ENCODE results near the gene KRT83.

Gene KRT83

DNA sequence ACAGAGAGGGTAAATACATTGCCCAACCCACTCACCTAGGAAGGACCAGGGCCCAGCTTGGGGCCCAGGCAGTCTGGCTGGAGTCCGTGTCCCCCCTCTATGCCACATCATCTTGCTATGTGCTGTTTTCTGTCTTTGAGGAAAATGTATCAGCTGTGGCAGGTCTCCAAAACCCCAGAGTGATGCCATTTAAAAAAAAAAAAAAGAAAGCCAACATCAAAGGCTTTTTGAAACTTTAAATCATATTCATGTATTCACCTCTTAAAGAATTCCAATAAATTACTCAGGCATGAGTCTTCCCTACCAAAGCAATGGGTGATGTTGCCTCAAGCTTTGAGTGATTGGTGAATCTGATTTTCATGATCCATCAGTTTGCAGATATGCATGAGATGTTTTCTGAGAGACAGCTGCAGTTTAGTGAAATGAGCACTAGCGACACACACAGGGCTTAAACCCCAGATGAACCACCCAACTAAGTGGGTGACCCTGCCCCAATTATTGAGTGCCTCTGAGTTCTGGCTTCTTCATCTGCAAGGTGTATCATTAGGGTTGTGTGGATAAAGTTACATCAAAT, 35.9 kb downstream of the KRT83 start:
- FAIRE-seq = no peak

- FAIRE-seq = no peak
Measured at GRCh38 chr12:52284562-52285171, 36.5 kb downstream of the KRT83 start.

GRCh38 chr12:52280796-52281560, 40.2 kb downstream of the KRT83 start:
- no peak for FAIRE-seq

- FAIRE-seq = no peak
Measured at GRCh38 chr12:52280319-52280795, 40.8 kb downstream of the KRT83 start.

GRCh38 chr12:52279422-52280318, 41.5 kb downstream of the KRT83 start:
- no peak for FAIRE-seq

GRCh38 chr12:52278575-52279421, 42.4 kb downstream of the KRT83 start:
- FAIRE-seq = no peak

DNA sequence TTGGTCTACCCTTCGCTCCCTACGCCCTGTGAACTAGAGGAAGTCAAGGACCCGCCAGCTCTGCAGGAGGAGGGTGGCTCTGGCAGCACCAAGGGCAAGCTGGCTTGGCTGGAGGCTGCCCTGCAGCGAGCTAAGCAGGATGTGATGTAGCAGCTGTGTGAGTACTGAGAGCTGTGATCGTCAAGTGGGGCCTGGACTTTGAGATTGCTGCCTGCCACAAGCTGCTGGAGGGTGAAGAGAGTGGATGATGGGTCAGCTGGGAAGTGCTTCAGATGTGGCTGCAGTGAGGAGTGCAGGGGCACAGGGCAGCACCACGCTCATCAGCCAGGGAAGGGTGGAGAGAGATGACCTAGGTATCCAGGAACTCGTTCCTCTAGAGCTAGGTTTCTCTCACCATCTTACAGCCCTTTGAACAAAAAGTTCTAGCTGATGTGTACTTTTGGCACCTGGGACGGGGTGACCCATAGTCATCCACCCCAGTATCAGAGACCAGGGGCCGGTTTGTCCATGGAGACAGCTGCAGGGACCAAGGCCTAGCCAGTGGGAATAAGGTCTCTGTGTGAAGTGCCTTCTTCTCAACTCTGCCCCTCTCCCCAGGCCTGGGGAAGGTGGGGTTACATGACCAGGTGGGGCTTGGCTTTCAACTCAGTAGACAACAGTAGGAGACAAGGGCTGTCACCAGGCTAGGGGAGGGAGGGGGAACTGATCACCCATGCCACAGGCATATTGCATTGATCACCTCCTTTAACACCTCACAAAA, 43.5 kb downstream of the KRT83 start:
- FAIRE-seq = no peak

DNA sequence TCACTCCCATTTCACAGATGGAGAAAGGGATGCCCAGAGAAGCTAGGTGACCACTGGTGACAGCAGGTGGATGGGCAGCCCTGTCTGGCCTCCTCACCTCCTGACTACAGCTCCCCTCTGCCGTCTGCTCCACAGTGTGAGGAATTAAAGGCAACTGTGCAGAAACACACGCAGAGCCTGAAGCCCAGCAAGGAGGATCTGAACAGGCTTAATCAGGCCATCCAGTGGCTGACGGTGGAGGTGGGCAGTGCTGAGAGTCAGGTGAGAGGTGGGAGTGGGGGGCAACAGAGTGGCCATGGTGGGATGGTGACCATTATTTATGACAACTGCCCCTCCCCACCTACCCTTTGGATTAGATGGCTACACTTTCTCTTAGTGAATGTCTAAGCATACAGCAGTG, 45.5 kb downstream of the KRT83 start:
- no peak for FAIRE-seq

GRCh38 chr12:52274521-52275120, 46.6 kb downstream of the KRT83 start, which contains the start of gene KRT86:
KRT86 (plus strand) TSS chr12:52274645; CDS start chr12:52301917, 27,272 bp downstream.
- FAIRE-seq = no peak

DNA sequence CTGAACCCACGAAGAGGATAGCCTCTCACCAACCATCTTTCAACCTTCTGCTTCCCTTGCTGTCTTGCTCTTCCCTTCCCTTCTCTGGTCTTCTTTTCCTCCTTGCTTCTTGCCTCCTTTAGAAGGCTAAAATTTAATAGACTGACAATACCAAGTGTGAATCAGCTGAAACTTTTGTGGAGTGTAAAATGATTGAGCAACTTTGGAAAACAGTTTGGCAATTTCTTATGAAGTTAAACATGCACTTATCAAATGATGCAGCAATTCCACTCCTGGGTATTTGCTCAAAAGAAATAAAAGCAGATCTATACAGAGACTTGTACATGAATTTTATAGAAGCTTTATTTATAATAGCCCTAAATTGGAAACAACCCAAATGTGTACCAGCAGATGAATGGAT, 50.0 kb downstream of the KRT83 start:
- FAIRE-seq = no peak

- no peak for FAIRE-seq
Measured at GRCh38 chr12:52270541-52271070, 50.6 kb downstream of the KRT83 start.

GRCh38 chr12:52268212-52268611, 53.0 kb downstream of the KRT83 start:
- no peak for FAIRE-seq

DNA sequence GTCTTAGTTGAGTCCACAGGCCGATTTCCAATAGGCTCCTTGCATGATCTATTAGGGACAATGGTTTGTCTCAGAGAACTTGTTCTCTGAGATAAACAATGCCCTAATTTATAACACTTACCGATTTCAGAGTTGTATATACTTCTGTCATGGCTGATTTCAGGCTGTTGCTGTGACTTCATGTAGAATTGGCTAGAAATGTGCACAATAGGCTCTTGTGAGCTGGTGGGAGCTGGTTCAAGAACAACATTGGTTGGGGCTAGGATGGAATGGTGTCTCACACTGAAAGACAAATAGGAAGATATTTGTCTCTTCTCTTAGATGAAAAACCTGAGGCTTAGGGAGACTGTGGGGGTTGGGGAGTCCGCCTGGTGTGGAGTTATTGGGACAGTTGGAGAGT, 53.5 kb downstream of the KRT83 start:
- no peak for FAIRE-seq

GRCh38 chr12:52267266-52267665, 53.9 kb downstream of the KRT83 start:
- FAIRE-seq = no peak

DNA sequence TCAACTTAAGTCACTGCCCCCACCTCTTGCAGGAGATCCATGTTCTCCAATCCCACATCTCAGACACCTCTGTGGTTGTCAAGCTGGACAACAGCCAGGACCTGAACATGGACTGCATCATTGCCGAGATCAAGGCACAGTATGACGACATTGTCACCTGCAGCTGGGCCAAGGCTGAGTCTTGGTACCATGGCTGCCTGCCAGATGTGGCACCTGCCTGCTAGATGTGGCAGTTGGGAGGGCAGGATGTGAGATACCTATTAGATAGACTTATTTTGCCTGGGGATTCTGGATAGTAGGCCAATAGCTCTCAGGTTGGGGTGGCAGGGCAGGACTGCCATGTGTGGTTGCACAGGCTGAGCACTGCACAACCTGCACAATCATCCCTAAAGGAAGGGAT, 54.7 kb downstream of the KRT83 start:
- no peak for FAIRE-seq

- FAIRE-seq = no peak
Measured at GRCh38 chr12:52264435-52264825, 56.8 kb downstream of the KRT83 start.

Measured in colon (tissue), 2 donors.